WTC11 (cell line): ENCODE data around the gene TNFRSF4. TPM values are rescaled to one million over a fixed set of nuclear protein-coding genes. Genes with fewer than 3 reads are reported as not detected.

ENCODE experiments used
- ATAC-seq: fragments of 200-7000 bp; cut with Tn5 transposase; 2 replicates; pipeline ENCODE4 v1.10.0; 2021; ENCODE audit warnings: mild to moderate bottlenecking, moderate library complexity
- CTCF ChIA-PET: fragments of 300-600 bp; sonication (Branson Sonifier 250); formaldehyde crosslinking; loops from one replicate; lab custom pipeline; 2021; ENCODE audit warnings: antibody characterized with exemption; lab: Charles Lee
- POLR2A ChIA-PET: fragments of 350-600 bp; sonication (Branson Sonifier 250); formaldehyde crosslinking; loops from one replicate; lab custom pipeline; 2021; ENCODE audit warnings: antibody characterized with exemption; lab: Charles Lee
- DNase-seq: peaks from one replicate; pipeline ENCODE4 v3.0.0; 2021; ENCODE audit warnings: low spot score
- H3K27ac Mint-ChIP-seq: 2 replicates; pipeline ENCODE4 v1.8.0; 2021; ENCODE audit warnings: mixed read lengths
- H3K27me3 Mint-ChIP-seq: 2 replicates; pipeline ENCODE4 v1.8.0; 2021; ENCODE audit warnings: low read depth, mild to moderate bottlenecking, moderate library complexity, mixed read lengths
- H3K36me3 Mint-ChIP-seq: 2 replicates; pipeline ENCODE4 v1.8.0; 2021; ENCODE audit warnings: mixed read lengths
- H3K4me1 Mint-ChIP-seq: 2 replicates; pipeline ENCODE4 v1.8.0; 2022; ENCODE audit warnings: mixed read lengths
- H3K4me3 Mint-ChIP-seq: 2 replicates; pipeline ENCODE4 v1.8.0; 2021; ENCODE audit warnings: mild to moderate bottlenecking, moderate library complexity, mixed read lengths
- H3K9me3 Mint-ChIP-seq: 2 replicates; pipeline ENCODE4 v1.8.0; 2021; ENCODE audit warnings: mixed read lengths
- CBFB ChIP-seq: sonication (generic); formaldehyde crosslinking; IDR thresholded peaks from 2 replicates; pipeline ENCODE4 v1.8.1; 2022; ENCODE audit warnings: mild to moderate bottlenecking, low read depth, missing genetic modification reagents
- CREM ChIP-seq: sonication (generic); formaldehyde crosslinking; IDR thresholded peaks from 2 replicates; pipeline ENCODE4 v1.8.1; 2022; ENCODE audit warnings: mild to moderate bottlenecking, missing genetic modification reagents, moderate library complexity
- ETV6 ChIP-seq: sonication (generic); formaldehyde crosslinking; IDR thresholded peaks from 2 replicates; pipeline ENCODE4 v1.8.1; 2022; ENCODE audit warnings: mild to moderate bottlenecking, missing genetic modification reagents
- FOXK1 ChIP-seq: sonication (generic); formaldehyde crosslinking; IDR thresholded peaks from 2 replicates; pipeline ENCODE4 v1.8.0; 2022; ENCODE audit warnings: mild to moderate bottlenecking, moderate library complexity, missing genetic modification reagents
- GABPB1 ChIP-seq: sonication (generic); formaldehyde crosslinking; IDR thresholded peaks from 2 replicates; pipeline ENCODE4 v1.8.1; 2023; ENCODE audit warnings: mild to moderate bottlenecking, missing genetic modification reagents
- GRHL2 ChIP-seq: fragments of 250-450 bp; sonication (Bioruptor Pico); IDR thresholded peaks from 2 replicates; pipeline ENCODE4 v1.8.0; 2022; ENCODE audit warnings: mild to moderate bottlenecking, moderate library complexity; ENCODE audit not compliant: insufficient replicate concordance, severe bottlenecking
- HMGA2 ChIP-seq: fragments of 250-450 bp; sonication (Bioruptor Pico); IDR thresholded peaks from 2 replicates; pipeline ENCODE4 v1.4.0; 2021; ENCODE audit warnings: mild to moderate bottlenecking, moderate library complexity
- NR2C2 ChIP-seq: sonication (generic); formaldehyde crosslinking; IDR thresholded peaks from 2 replicates; pipeline ENCODE4 v1.8.0; 2022; ENCODE audit warnings: mild to moderate bottlenecking, missing genetic modification reagents
- SMAD4 ChIP-seq: sonication (generic); formaldehyde crosslinking; IDR thresholded peaks from 2 replicates; pipeline ENCODE4 v1.8.0; 2022; ENCODE audit warnings: mild to moderate bottlenecking, missing genetic modification reagents
- SOX15 ChIP-seq: fragments of 250-450 bp; sonication (Bioruptor Pico); IDR thresholded peaks from 2 replicates; pipeline ENCODE4 v1.9.0; 2021; ENCODE audit warnings: mild to moderate bottlenecking
- TCF7 ChIP-seq: sonication (generic); formaldehyde crosslinking; IDR thresholded peaks from 2 replicates; pipeline ENCODE4 v1.8.0; 2022; ENCODE audit warnings: mild to moderate bottlenecking, low read depth, missing genetic modification reagents, moderate library complexity
- TP53 ChIP-seq: sonication (generic); formaldehyde crosslinking; IDR thresholded peaks from 2 replicates; pipeline ENCODE4 v1.8.1; 2023; ENCODE audit warnings: mild to moderate bottlenecking, missing genetic modification reagents
- ZNF263 ChIP-seq: sonication (generic); formaldehyde crosslinking; IDR thresholded peaks from 2 replicates; pipeline ENCODE4 v1.8.1; 2022; ENCODE audit warnings: low read depth, mild to moderate bottlenecking, moderate library complexity, missing genetic modification reagents
- total RNA-seq: library from RNA; stranded (reverse); gene quantifications from 3 replicates; pipeline ENCODE4 v1.2.3, GENCODE V29; 2021
- TF ChIP-seq, protein P1 (sequence below): fragments of 250-450 bp; sonication (Bioruptor Pico); IDR thresholded peaks from 2 replicates; pipeline ENCODE4 v1.8.0; 2021; ENCODE audit warnings: mild to moderate bottlenecking
- TF ChIP-seq, protein P2 (sequence below): sonication (generic); formaldehyde crosslinking; IDR thresholded peaks from 2 replicates; pipeline ENCODE4 v1.8.0; 2023; ENCODE audit warnings: missing genetic modification reagents, mild to moderate bottlenecking, borderline replicate concordance
- TF ChIP-seq, protein P3 (sequence below): sonication (generic); formaldehyde crosslinking; conservative IDR thresholded peaks from 2 replicates; pipeline ENCODE4 v1.8.1; 2023; ENCODE audit warnings: mild to moderate bottlenecking, low read depth, missing genetic modification reagents, moderate library complexity
- TF ChIP-seq, protein P4 (sequence below): fragments of 250-450 bp; sonication (Bioruptor Pico); IDR thresholded peaks from 2 replicates; pipeline ENCODE4 v1.9.0; 2021; ENCODE audit warnings: mild to moderate bottlenecking
- TF ChIP-seq, protein P5 (sequence below): sonication (generic); formaldehyde crosslinking; IDR thresholded peaks from 2 replicates; pipeline ENCODE4 v1.8.1; 2023; ENCODE audit warnings: mild to moderate bottlenecking, missing genetic modification reagents
- TF ChIP-seq, protein P6 (sequence below): sonication (generic); formaldehyde crosslinking; IDR thresholded peaks from 2 replicates; pipeline ENCODE4 v1.8.1; 2023; ENCODE audit warnings: mild to moderate bottlenecking, missing genetic modification reagents

Gene TNFRSF4
- total RNA-seq, 1 experiment from 2014 or later = 0.33 TPM

DNA sequence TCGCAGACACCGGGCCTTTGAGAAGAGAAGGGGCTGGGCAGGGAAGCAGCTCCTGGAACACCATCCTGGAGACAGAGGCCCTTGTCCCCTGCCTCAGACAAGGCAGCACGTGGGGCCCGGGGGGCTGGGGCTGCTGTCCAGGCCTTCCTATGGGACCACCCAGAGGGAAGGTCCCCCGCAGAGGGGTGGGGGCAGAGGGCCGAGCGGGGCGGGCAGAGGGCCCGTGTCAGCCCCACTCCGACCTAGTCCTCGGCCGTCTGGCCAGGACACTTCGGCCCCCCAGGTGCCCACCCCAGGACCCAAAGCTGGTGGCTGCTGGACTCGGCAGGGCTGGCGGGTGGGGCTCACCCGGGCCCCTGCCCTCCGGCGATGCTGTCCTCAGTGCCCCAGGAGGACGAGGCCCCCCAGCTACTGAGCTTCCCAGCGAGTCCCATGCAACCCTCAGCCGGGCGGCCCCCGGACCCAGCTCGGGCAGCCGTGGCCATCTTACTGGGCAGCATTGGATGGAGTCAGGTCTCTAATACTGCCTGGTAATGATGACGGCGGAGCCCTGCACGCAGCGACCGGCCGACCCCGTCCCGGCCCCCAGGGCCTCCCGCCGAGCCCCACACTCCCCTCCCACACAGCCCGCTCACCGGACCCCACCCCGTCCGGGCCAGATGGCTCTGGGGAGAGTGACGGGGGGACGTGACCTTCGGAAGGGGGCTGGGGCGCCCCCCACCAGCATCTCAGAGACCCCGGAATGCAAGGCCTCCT, 47.1 kb downstream of the TNFRSF4 start:
- Mint-ChIP-seq H3K4me1 (peaks cover 15% of the 10 kb centered on the region), H3K4me3 (no peak overlapping the region), H3K36me3 (no peaks in the 10 kb centered on the region), H3K27me3 (peaks cover 7% of the 10 kb centered on the region), H3K27ac (no peak overlapping the region), H3K9me3 (no peaks in the 10 kb centered on the region)
- CTCF ChIA-PET = no interaction called here
- POLR2A ChIA-PET = no interaction called here
- ATAC-seq = no peak
- DNase-seq = no peak
- TF ChIP-seq, protein P1, sequence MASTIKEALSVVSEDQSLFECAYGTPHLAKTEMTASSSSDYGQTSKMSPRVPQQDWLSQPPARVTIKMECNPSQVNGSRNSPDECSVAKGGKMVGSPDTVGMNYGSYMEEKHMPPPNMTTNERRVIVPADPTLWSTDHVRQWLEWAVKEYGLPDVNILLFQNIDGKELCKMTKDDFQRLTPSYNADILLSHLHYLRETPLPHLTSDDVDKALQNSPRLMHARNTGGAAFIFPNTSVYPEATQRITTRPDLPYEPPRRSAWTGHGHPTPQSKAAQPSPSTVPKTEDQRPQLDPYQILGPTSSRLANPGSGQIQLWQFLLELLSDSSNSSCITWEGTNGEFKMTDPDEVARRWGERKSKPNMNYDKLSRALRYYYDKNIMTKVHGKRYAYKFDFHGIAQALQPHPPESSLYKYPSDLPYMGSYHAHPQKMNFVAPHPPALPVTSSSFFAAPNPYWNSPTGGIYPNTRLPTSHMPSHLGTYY (CRISPR knock-in tag) = no peak
- TF ChIP-seq CREM (CRISPR knock-in tag) (no peak), TP53 (no peak), NR2C2 (CRISPR knock-in tag) (no peak), TCF7 (CRISPR knock-in tag) (no peak), ZNF263 (CRISPR knock-in tag) (no peak), CBFB (CRISPR knock-in tag) (no peak), SOX15 (CRISPR knock-in tag) (no peak), ETV6 (CRISPR knock-in tag) (no peak), GABPB1 (no peak), HMGA2 (CRISPR knock-in tag) (no peak), FOXK1 (CRISPR knock-in tag) (no peak), SMAD4 (CRISPR knock-in tag) (no peak), GRHL2 (CRISPR knock-in tag) (no peak)
- TF ChIP-seq, protein P2, sequence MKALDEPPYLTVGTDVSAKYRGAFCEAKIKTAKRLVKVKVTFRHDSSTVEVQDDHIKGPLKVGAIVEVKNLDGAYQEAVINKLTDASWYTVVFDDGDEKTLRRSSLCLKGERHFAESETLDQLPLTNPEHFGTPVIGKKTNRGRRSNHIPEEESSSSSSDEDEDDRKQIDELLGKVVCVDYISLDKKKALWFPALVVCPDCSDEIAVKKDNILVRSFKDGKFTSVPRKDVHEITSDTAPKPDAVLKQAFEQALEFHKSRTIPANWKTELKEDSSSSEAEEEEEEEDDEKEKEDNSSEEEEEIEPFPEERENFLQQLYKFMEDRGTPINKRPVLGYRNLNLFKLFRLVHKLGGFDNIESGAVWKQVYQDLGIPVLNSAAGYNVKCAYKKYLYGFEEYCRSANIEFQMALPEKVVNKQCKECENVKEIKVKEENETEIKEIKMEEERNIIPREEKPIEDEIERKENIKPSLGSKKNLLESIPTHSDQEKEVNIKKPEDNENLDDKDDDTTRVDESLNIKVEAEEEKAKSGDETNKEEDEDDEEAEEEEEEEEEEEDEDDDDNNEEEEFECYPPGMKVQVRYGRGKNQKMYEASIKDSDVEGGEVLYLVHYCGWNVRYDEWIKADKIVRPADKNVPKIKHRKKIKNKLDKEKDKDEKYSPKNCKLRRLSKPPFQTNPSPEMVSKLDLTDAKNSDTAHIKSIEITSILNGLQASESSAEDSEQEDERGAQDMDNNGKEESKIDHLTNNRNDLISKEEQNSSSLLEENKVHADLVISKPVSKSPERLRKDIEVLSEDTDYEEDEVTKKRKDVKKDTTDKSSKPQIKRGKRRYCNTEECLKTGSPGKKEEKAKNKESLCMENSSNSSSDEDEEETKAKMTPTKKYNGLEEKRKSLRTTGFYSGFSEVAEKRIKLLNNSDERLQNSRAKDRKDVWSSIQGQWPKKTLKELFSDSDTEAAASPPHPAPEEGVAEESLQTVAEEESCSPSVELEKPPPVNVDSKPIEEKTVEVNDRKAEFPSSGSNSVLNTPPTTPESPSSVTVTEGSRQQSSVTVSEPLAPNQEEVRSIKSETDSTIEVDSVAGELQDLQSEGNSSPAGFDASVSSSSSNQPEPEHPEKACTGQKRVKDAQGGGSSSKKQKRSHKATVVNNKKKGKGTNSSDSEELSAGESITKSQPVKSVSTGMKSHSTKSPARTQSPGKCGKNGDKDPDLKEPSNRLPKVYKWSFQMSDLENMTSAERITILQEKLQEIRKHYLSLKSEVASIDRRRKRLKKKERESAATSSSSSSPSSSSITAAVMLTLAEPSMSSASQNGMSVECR = no peak
- TF ChIP-seq, protein P3, sequence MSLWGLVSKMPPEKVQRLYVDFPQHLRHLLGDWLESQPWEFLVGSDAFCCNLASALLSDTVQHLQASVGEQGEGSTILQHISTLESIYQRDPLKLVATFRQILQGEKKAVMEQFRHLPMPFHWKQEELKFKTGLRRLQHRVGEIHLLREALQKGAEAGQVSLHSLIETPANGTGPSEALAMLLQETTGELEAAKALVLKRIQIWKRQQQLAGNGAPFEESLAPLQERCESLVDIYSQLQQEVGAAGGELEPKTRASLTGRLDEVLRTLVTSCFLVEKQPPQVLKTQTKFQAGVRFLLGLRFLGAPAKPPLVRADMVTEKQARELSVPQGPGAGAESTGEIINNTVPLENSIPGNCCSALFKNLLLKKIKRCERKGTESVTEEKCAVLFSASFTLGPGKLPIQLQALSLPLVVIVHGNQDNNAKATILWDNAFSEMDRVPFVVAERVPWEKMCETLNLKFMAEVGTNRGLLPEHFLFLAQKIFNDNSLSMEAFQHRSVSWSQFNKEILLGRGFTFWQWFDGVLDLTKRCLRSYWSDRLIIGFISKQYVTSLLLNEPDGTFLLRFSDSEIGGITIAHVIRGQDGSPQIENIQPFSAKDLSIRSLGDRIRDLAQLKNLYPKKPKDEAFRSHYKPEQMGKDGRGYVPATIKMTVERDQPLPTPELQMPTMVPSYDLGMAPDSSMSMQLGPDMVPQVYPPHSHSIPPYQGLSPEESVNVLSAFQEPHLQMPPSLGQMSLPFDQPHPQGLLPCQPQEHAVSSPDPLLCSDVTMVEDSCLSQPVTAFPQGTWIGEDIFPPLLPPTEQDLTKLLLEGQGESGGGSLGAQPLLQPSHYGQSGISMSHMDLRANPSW (CRISPR knock-in tag) = no peak
- TF ChIP-seq, protein P4, sequence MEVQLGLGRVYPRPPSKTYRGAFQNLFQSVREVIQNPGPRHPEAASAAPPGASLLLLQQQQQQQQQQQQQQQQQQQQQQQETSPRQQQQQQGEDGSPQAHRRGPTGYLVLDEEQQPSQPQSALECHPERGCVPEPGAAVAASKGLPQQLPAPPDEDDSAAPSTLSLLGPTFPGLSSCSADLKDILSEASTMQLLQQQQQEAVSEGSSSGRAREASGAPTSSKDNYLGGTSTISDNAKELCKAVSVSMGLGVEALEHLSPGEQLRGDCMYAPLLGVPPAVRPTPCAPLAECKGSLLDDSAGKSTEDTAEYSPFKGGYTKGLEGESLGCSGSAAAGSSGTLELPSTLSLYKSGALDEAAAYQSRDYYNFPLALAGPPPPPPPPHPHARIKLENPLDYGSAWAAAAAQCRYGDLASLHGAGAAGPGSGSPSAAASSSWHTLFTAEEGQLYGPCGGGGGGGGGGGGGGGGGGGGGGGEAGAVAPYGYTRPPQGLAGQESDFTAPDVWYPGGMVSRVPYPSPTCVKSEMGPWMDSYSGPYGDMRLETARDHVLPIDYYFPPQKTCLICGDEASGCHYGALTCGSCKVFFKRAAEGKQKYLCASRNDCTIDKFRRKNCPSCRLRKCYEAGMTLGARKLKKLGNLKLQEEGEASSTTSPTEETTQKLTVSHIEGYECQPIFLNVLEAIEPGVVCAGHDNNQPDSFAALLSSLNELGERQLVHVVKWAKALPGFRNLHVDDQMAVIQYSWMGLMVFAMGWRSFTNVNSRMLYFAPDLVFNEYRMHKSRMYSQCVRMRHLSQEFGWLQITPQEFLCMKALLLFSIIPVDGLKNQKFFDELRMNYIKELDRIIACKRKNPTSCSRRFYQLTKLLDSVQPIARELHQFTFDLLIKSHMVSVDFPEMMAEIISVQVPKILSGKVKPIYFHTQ (CRISPR knock-in tag) = no peak
- TF ChIP-seq, protein P5, sequence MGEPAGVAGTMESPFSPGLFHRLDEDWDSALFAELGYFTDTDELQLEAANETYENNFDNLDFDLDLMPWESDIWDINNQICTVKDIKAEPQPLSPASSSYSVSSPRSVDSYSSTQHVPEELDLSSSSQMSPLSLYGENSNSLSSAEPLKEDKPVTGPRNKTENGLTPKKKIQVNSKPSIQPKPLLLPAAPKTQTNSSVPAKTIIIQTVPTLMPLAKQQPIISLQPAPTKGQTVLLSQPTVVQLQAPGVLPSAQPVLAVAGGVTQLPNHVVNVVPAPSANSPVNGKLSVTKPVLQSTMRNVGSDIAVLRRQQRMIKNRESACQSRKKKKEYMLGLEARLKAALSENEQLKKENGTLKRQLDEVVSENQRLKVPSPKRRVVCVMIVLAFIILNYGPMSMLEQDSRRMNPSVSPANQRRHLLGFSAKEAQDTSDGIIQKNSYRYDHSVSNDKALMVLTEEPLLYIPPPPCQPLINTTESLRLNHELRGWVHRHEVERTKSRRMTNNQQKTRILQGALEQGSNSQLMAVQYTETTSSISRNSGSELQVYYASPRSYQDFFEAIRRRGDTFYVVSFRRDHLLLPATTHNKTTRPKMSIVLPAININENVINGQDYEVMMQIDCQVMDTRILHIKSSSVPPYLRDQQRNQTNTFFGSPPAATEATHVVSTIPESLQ (CRISPR knock-in tag) = no peak
- TF ChIP-seq, protein P6, sequence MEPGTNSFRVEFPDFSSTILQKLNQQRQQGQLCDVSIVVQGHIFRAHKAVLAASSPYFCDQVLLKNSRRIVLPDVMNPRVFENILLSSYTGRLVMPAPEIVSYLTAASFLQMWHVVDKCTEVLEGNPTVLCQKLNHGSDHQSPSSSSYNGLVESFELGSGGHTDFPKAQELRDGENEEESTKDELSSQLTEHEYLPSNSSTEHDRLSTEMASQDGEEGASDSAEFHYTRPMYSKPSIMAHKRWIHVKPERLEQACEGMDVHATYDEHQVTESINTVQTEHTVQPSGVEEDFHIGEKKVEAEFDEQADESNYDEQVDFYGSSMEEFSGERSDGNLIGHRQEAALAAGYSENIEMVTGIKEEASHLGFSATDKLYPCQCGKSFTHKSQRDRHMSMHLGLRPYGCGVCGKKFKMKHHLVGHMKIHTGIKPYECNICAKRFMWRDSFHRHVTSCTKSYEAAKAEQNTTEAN (CRISPR knock-in tag) = no peak
